Neural cell (in vitro differentiated cells): Measurements from ENCODE around the gene TTC17. TPM values are rescaled to one million over a fixed set of nuclear protein-coding genes. Genes with fewer than 3 reads are reported as not detected.

ENCODE experiments used
- H2AFZ ChIP-seq: fragments of 200-600, 300-800 bp; sonication (generic), shearing (Covaris generic); 2 replicates; pipeline ENCODE4 v1.6.0; 2014; ENCODE audit warnings: low read depth, mild to moderate bottlenecking, antibody characterized with exemption, low read length, moderate library complexity
- H3F3A ChIP-seq: fragments of 200-600 bp; shearing (Covaris generic); 2 replicates; pipeline ENCODE4 v1.6.1; 2016; ENCODE audit warnings: mild to moderate bottlenecking, moderate library complexity, mixed read lengths, antibody characterized with exemption, low read length; ENCODE audit not compliant: insufficient read depth, poor library complexity, severe bottlenecking
- H3K27ac ChIP-seq: fragments of 200-600, 300-800 bp; sonication (generic), shearing (Covaris generic); 2 replicates; pipeline ENCODE4 v1.5.1; 2014; ENCODE audit warnings: mild to moderate bottlenecking, low read length, moderate library complexity
- H3K27me3 ChIP-seq: fragments of 300-800, 200-600 bp; sonication (generic), shearing (Covaris generic); 2 replicates; pipeline ENCODE4 v1.6.0; 2014; ENCODE audit warnings: mild to moderate bottlenecking, low read depth, low read length, moderate library complexity; ENCODE audit not compliant: insufficient read depth
- H3K36me3 ChIP-seq: fragments of 300-800, 200-600 bp; sonication (generic), shearing (Covaris generic); 2 replicates; pipeline ENCODE4 v1.5.1; 2014; ENCODE audit warnings: mild to moderate bottlenecking, antibody characterized with exemption, low read length, moderate library complexity; ENCODE audit not compliant: insufficient read depth
- H3K4me2 ChIP-seq: fragments of 300-800, 200-600 bp; sonication (generic), shearing (Covaris generic); 2 replicates; pipeline ENCODE4 v1.6.0; 2014; ENCODE audit warnings: mild to moderate bottlenecking, low read length
- H3K4me3 ChIP-seq: fragments of 300-800, 200-600 bp; sonication (generic), shearing (Covaris generic); 2 replicates; pipeline ENCODE4 v1.5.1; 2014; ENCODE audit warnings: mild to moderate bottlenecking, low read length, moderate library complexity
- H3K79me2 ChIP-seq: fragments of 200-600 bp; shearing (Covaris generic); replicated peaks from 2 replicates; pipeline ENCODE4 v1.6.0; 2014; ENCODE audit warnings: mild to moderate bottlenecking, low read length, moderate library complexity; ENCODE audit not compliant: insufficient read depth
- H3K9ac ChIP-seq: fragments of 300-800, 200-600 bp; sonication (generic), shearing (Covaris generic); 2 replicates; pipeline ENCODE4 v1.6.1; 2016; ENCODE audit warnings: mild to moderate bottlenecking, low read length, mixed read lengths
- H3K9me2 ChIP-seq: fragments of 200-600 bp; shearing (Covaris generic); 2 replicates; pipeline ENCODE4 v1.6.1; 2016; ENCODE audit warnings: mild to moderate bottlenecking, low read length, mixed read lengths; ENCODE audit not compliant: insufficient read depth
- H3K9me3 ChIP-seq: fragments of 200-600, 300-800 bp; sonication (generic), shearing (Covaris generic); 2 replicates; pipeline ENCODE4 v1.6.1; 2016; ENCODE audit warnings: mild to moderate bottlenecking, mixed run types, low read length, moderate library complexity, mixed read lengths
- H4K20me1 ChIP-seq: fragments of 200-600 bp; shearing (Covaris generic); 2 replicates; pipeline ENCODE4 v1.6.1; 2016; ENCODE audit warnings: mild to moderate bottlenecking, mixed run types; ENCODE audit not compliant: insufficient read depth
- EP300 ChIP-seq: fragments of 450-650 bp; conservative IDR thresholded peaks from 2 replicates; pipeline ENCODE4 v1.6.1; 2014; ENCODE audit warnings: antibody characterized with exemption, mild to moderate bottlenecking, moderate library complexity; ENCODE audit not compliant: poor library complexity, severe bottlenecking
- EZH2 ChIP-seq: fragments of 200-600, 300-800 bp; shearing (Covaris generic), sonication (generic); IDR thresholded peaks from 2 replicates; pipeline ENCODE4 v1.6.1; 2014; ENCODE audit warnings: antibody characterized with exemption, low read length, borderline replicate concordance, mild to moderate bottlenecking; ENCODE audit not compliant: insufficient read depth, poor library complexity, severe bottlenecking
- MXI1 ChIP-seq: fragments of 450-650 bp; conservative IDR thresholded peaks from 2 replicates; pipeline ENCODE4 v1.6.1; 2014; ENCODE audit warnings: antibody characterized with exemption, mild to moderate bottlenecking; ENCODE audit not compliant: poor library complexity, severe bottlenecking
- POLR2AphosphoS5 ChIP-seq: IDR thresholded peaks from 2 replicates; pipeline ENCODE4 v1.6.1; 2012
- RAD21 ChIP-seq: fragments of 450-650 bp; conservative IDR thresholded peaks from 2 replicates; pipeline ENCODE4 v1.6.1; 2014; ENCODE audit warnings: antibody characterized with exemption, mild to moderate bottlenecking, moderate library complexity
- SMC3 ChIP-seq: fragments of 450-650 bp; conservative IDR thresholded peaks from 2 replicates; pipeline ENCODE4 v1.6.1; 2014; ENCODE audit warnings: antibody characterized with exemption, mild to moderate bottlenecking, moderate library complexity; ENCODE audit not compliant: poor library complexity
- TAF1 ChIP-seq: IDR thresholded peaks from 2 replicates; pipeline ENCODE4 v1.6.1; 2012; ENCODE audit warnings: low read depth
- polyA plus RNA-seq: library from polyadenylated mRNA; depleted of rRNA; stranded (reverse); fragments of >200 nt; gene quantifications from 2 replicates; pipeline ENCODE4 v1.2.3, GENCODE V29; 2014
- TF ChIP-seq, protein P1 (sequence below): fragments of 450-650 bp; IDR thresholded peaks from 2 replicates; pipeline ENCODE4 v1.5.1; 2014; ENCODE audit warnings: antibody characterized with exemption, mild to moderate bottlenecking, moderate library complexity; ENCODE audit not compliant: poor library complexity, severe bottlenecking
- TF ChIP-seq, protein P2 (sequence below): IDR thresholded peaks from 2 replicates; pipeline ENCODE4 v1.6.1; 2012; ENCODE audit warnings: borderline replicate concordance

The TTC17 gene
- polyA plus RNA-seq, 1 donor from 2014 or later, result 122 TPM

DNA sequence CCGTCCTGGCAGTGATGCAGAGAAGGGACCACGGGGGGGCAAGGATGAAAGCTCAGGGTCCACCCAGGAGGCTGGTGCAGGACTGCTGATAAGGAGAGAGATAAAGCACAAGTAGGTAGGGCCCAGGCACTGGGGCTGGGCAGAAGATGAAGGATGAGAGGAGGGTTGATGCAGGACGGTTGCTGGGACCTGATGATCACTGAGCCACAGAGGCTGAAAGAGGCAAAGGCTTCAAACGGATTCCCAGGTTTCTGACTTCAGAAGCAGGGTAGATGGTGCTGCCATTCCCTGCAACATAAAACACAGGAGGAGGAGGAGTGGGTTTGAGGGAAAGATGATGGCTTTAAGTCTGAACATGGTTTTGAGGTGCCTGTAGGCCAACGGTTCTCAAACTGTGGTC lies 148.5 kb downstream of the TTC17 start:
- no peaks in the 10 kb centered on the region for H4K20me1 ChIP-seq
- H2AFZ ChIP-seq, result no peak overlapping the region

DNA sequence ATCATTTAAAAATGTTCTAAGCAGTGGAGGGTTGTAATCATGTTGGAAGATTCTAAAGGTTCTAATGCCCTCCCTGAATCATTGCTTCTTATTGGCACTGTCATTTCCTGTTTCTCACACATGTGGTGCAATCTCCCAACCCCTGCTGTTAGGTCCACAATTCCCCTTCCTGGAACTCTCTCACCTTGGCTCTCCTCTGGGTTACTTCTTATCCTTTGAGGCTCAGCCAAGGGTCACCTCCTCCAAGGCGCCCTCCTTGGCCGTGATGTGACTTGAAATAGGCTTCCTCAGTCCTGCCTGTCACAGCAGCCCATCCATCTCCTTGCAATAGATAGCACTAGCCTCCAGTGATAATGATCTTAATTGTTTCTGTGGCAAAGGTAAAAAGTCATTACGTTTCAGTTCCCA lies 149.8 kb downstream of the TTC17 start:
- no peaks in the 10 kb centered on the region for H3K9me3 ChIP-seq
- no peaks in the 10 kb centered on the region for H3K9me2 ChIP-seq
- H3K27me3 ChIP-seq, result no peaks in the 10 kb centered on the region
- no peak overlapping the region for H3K9ac ChIP-seq
- TF ChIP-seq SMC3, result no peak
- no peak for TF ChIP-seq RAD21
- no peak for TF ChIP-seq MXI1
- no peak for TF ChIP-seq TAF1
- no peak for TF ChIP-seq EZH2
- TF ChIP-seq, protein P1, sequence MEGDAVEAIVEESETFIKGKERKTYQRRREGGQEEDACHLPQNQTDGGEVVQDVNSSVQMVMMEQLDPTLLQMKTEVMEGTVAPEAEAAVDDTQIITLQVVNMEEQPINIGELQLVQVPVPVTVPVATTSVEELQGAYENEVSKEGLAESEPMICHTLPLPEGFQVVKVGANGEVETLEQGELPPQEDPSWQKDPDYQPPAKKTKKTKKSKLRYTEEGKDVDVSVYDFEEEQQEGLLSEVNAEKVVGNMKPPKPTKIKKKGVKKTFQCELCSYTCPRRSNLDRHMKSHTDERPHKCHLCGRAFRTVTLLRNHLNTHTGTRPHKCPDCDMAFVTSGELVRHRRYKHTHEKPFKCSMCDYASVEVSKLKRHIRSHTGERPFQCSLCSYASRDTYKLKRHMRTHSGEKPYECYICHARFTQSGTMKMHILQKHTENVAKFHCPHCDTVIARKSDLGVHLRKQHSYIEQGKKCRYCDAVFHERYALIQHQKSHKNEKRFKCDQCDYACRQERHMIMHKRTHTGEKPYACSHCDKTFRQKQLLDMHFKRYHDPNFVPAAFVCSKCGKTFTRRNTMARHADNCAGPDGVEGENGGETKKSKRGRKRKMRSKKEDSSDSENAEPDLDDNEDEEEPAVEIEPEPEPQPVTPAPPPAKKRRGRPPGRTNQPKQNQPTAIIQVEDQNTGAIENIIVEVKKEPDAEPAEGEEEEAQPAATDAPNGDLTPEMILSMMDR, result no peak
- no peak for TF ChIP-seq EP300
- TF ChIP-seq, protein P2, sequence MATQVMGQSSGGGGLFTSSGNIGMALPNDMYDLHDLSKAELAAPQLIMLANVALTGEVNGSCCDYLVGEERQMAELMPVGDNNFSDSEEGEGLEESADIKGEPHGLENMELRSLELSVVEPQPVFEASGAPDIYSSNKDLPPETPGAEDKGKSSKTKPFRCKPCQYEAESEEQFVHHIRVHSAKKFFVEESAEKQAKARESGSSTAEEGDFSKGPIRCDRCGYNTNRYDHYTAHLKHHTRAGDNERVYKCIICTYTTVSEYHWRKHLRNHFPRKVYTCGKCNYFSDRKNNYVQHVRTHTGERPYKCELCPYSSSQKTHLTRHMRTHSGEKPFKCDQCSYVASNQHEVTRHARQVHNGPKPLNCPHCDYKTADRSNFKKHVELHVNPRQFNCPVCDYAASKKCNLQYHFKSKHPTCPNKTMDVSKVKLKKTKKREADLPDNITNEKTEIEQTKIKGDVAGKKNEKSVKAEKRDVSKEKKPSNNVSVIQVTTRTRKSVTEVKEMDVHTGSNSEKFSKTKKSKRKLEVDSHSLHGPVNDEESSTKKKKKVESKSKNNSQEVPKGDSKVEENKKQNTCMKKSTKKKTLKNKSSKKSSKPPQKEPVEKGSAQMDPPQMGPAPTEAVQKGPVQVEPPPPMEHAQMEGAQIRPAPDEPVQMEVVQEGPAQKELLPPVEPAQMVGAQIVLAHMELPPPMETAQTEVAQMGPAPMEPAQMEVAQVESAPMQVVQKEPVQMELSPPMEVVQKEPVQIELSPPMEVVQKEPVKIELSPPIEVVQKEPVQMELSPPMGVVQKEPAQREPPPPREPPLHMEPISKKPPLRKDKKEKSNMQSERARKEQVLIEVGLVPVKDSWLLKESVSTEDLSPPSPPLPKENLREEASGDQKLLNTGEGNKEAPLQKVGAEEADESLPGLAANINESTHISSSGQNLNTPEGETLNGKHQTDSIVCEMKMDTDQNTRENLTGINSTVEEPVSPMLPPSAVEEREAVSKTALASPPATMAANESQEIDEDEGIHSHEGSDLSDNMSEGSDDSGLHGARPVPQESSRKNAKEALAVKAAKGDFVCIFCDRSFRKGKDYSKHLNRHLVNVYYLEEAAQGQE, result no peak
- TF ChIP-seq POLR2AphosphoS5, result no peak
- H3F3A ChIP-seq, result no peaks in the 10 kb centered on the region
- H4K20me1 ChIP-seq, result no peaks in the 10 kb centered on the region
- no peak overlapping the region for H3K4me2 ChIP-seq
- H2AFZ ChIP-seq, result no peak overlapping the region
- H3K36me3 ChIP-seq, result no peaks in the 10 kb centered on the region
- no peak overlapping the region for H3K4me3 ChIP-seq
- H3K79me2 ChIP-seq, result no peaks in the 10 kb centered on the region
- H3K27ac ChIP-seq, result no peak overlapping the region

More for the DNA sequence above, 148.5 kb downstream of the TTC17 start:
- Histone ChIP-seq H3K27ac (no peak overlapping the region), H3K9me2 (no peaks in the 10 kb centered on the region), H3F3A (no peaks in the 10 kb centered on the region), H3K9me3 (no peaks in the 10 kb centered on the region), H3K9ac (no peak overlapping the region), H3K4me2 (no peak overlapping the region), H3K79me2 (no peaks in the 10 kb centered on the region), H3K4me3 (no peak overlapping the region), H3K27me3 (no peaks in the 10 kb centered on the region), H3K36me3 (no peaks in the 10 kb centered on the region)
- TF ChIP-seq TAF1 (no peak), EP300 (no peak), SMC3 (no peak), MXI1 (no peak), EZH2 (no peak), POLR2AphosphoS5 (no peak), RAD21 (no peak)
- TF ChIP-seq, protein P2, result no peak
- TF ChIP-seq, protein P1, result no peak
